NCI-H1105 treated with DMSO at 0.1 percent for 48 hours (cell line): Measurements from ENCODE around the gene MYO1E.

Experiments used
- DNase-seq: peaks from one replicate; lab custom pipeline; 2025; lab: John Stamatoyannopoulos, UW

The MYO1E gene

GRCh38 chr15:59315914-59316451, 56.7 kb downstream of the MYO1E start:
- peak; percentile 97 for DNase-seq

GRCh38 chr15:59313641-59314332, 58.9 kb downstream of the MYO1E start:
- DNase-seq, result peak; percentile 98

GRCh38 chr15:59312205-59312604, 60.5 kb downstream of the MYO1E start:
- DNase-seq, result no peak

- no peak for DNase-seq
These were observed 61.5 kb downstream of the MYO1E start for GRCh38 chr15:59311195-59311594.

GRCh38 chr15:59309405-59309804, 63.3 kb downstream of the MYO1E start:
- DNase-seq, result no peak

GRCh38 chr15:59307165-59307537, 65.5 kb downstream of the MYO1E start:
- no peak for DNase-seq

- DNase-seq, result no peak
These were observed 66.0 kb downstream of the MYO1E start for GRCh38 chr15:59306520-59307164.

GRCh38 chr15:59304807-59305206, 67.9 kb downstream of the MYO1E start:
- DNase-seq, result no peak

- no peak for DNase-seq
These were observed 68.5 kb downstream of the MYO1E start for GRCh38 chr15:59304034-59304795.

GRCh38 chr15:59303633-59304032, 69.0 kb downstream of the MYO1E start:
- DNase-seq, result no peak

- no peak for DNase-seq
These were observed 69.5 kb downstream of the MYO1E start for GRCh38 chr15:59303136-59303535.

GRCh38 chr15:59301527-59301926, 71.1 kb downstream of the MYO1E start:
- no peak for DNase-seq

GRCh38 chr15:59300618-59301139, 72.0 kb downstream of the MYO1E start:
- peak; percentile 27 for DNase-seq

- DNase-seq, result no peak
These were observed 72.6 kb downstream of the MYO1E start for GRCh38 chr15:59299929-59300617.

GRCh38 chr15:59298854-59299250, 73.8 kb downstream of the MYO1E start:
- no peak for DNase-seq

- no peak for DNase-seq
These were observed 74.3 kb downstream of the MYO1E start for GRCh38 chr15:59298225-59298853.

GRCh38 chr15:59296181-59296617, 76.5 kb downstream of the MYO1E start:
- DNase-seq, result no peak

GRCh38 chr15:59295261-59296001, 77.2 kb downstream of the MYO1E start:
- peak; percentile 65 for DNase-seq

- DNase-seq, result no peak
These were observed 78.0 kb downstream of the MYO1E start for GRCh38 chr15:59294574-59295260.
